Spinal cord (tissue), 10 donors: ENCODE measurements around the gene PDE4D. TPM values are rescaled to one million over a fixed set of nuclear protein-coding genes. Genes with fewer than 3 reads are reported as not detected.
"Not testable (repeated sequence)": the region's sequence is repeated elsewhere in the genome, so short reads cannot be mapped to it uniquely, and the experiment has no call there.

Experiments used
- DNase-seq, 6 donors: peaks; one replicate each; pipeline versions ENCODE4 v3.0.0 to v3.0.0-alpha.2; 2013 to 2015; ENCODE audit warnings: low spot score in 6 of 6, low read depth in 4 of 6
- H3K27ac ChIP-seq: one replicate; pipeline ENCODE4 v1.5.1; 2013; ENCODE audit warnings: low read depth, low read length, control low read depth
- H3K27me3 ChIP-seq: one replicate; pipeline ENCODE4 v1.6.1; 2013; ENCODE audit warnings: low read length; ENCODE audit not compliant: control insufficient read depth, insufficient read depth
- H3K36me3 ChIP-seq: one replicate; pipeline ENCODE4 v1.6.1; 2013; ENCODE audit warnings: low read length; ENCODE audit not compliant: control insufficient read depth, insufficient read depth
- H3K4me1 ChIP-seq: one replicate; pipeline ENCODE4 v1.6.1; 2013; ENCODE audit warnings: low read length; ENCODE audit not compliant: control insufficient read depth, insufficient read depth
- H3K4me3 ChIP-seq: one replicate; pipeline ENCODE4 v1.5.1; 2013; ENCODE audit warnings: low read depth, low read length, control low read depth
- H3K9me3 ChIP-seq: one replicate; pipeline ENCODE4 v1.6.1; 2013; ENCODE audit warnings: low read length; ENCODE audit not compliant: control insufficient read depth, insufficient read depth
- WGBS: methylation state at CpG from one replicate; pipeline ENCODE4 v1.1.5; 2013; ENCODE audit warnings: missing lambda C conversion rate; ENCODE audit not compliant: insufficient coverage; 5-methylcytosine and 5-hydroxymethylcytosine counted together
- polyA plus RNA-seq, 2 donors: library from polyadenylated mRNA; unstranded; fragments of 120-200 nt; gene quantifications; one replicate each; pipeline ENCODE4 v1.2.1, GENCODE V29; 2013; ENCODE audit not compliant: insufficient read length in 2 of 2
- total RNA-seq, 2 donors: library from RNA; depleted of rRNA in 1 of 2; stranded (reverse); fragments of 120-200 nt in 1 of 2; fragments of >200 nt in 1 of 2; gene quantifications; one replicate each; pipeline versions ENCODE4 v1.2.3 to v1.2.4, GENCODE V29; 2013 to 2014
- donor health status: healthy.

Gene PDE4D
- total and polyA plus RNA-seq, 4 donors: 16.1 to 84.0 (median 37.0) TPM

- 100% methylated on average over 5 of the region's 7 CpGs for WGBS
Measured at GRCh38 chr5:59665832-59666203, 227.7 kb downstream of the PDE4D start.

GRCh38 chr5:59665086-59665831 is 228.3 kb downstream of the PDE4D start:
- DNase-seq: no peak
- Histone ChIP-seq H3K4me3 (no peak overlapping the region), H3K4me1 (no peaks in the 10 kb centered on the region), H3K9me3 (no peaks in the 10 kb centered on the region), H3K36me3 (no peaks in the 10 kb centered on the region), H3K27me3 (no peaks in the 10 kb centered on the region), H3K27ac (no peak overlapping the region)

More at GRCh38 chr5:59665832-59666203, 227.7 kb downstream of the PDE4D start:
- H3K27me3 ChIP-seq, DNase-seq, H3K36me3 ChIP-seq, H3K4me1 ChIP-seq, H3K4me3 ChIP-seq, H3K27ac ChIP-seq, H3K9me3 ChIP-seq: not testable (repeated sequence)

- Histone ChIP-seq H3K27me3 (no peaks in the 10 kb centered on the region), H3K4me1 (no peaks in the 10 kb centered on the region), H3K36me3 (no peaks in the 10 kb centered on the region), H3K27ac (no peak overlapping the region), H3K9me3 (no peaks in the 10 kb centered on the region), H3K4me3 (no peak overlapping the region)
- no CpG with 5 or more reads among the region's 4 CpGs for WGBS
- no peak for DNase-seq
Measured at GRCh38 chr5:59661954-59662615, 231.4 kb downstream of the PDE4D start.

- H3K4me3 ChIP-seq: no peak overlapping the region
- no CpG with 5 or more reads among the region's 1 CpG for WGBS
- H3K9me3 ChIP-seq: no peaks in the 10 kb centered on the region
Measured at GRCh38 chr5:59661311-59661710, 232.2 kb downstream of the PDE4D start.

GRCh38 chr5:59660737-59661136 is 232.8 kb downstream of the PDE4D start:
- WGBS: 80% methylated on average over 1 of the region's 1 CpG
- Histone ChIP-seq H3K9me3 (no peaks in the 10 kb centered on the region), H3K4me3 (no peak overlapping the region), H3K27ac (no peak overlapping the region), H3K27me3 (no peaks in the 10 kb centered on the region), H3K4me1 (no peaks in the 10 kb centered on the region), H3K36me3 (no peaks in the 10 kb centered on the region)
- peak in 2 of 6 donors; percentile 32 to 43 for DNase-seq

More at GRCh38 chr5:59661311-59661710, 232.2 kb downstream of the PDE4D start:
- H3K36me3 ChIP-seq: no peaks in the 10 kb centered on the region
- H3K27me3 ChIP-seq: no peaks in the 10 kb centered on the region
- DNase-seq: no peak
- no peaks in the 10 kb centered on the region for H3K4me1 ChIP-seq
- no peak overlapping the region for H3K27ac ChIP-seq

GRCh38 chr5:59656351-59657254 is 236.9 kb downstream of the PDE4D start:
- Histone ChIP-seq H3K9me3 (no peaks in the 10 kb centered on the region), H3K27ac (no peak overlapping the region), H3K4me1 (no peaks in the 10 kb centered on the region), H3K36me3 (no peaks in the 10 kb centered on the region), H3K4me3 (no peak overlapping the region), H3K27me3 (no peaks in the 10 kb centered on the region)
- no peak for DNase-seq
- no CpG with 5 or more reads among the region's 5 CpGs for WGBS

GRCh38 chr5:59655693-59656309 is 237.7 kb downstream of the PDE4D start:
- no peak overlapping the region for H3K4me3 ChIP-seq
- no peak for DNase-seq
- H3K27ac ChIP-seq: no peak overlapping the region
- no peaks in the 10 kb centered on the region for H3K36me3 ChIP-seq
- no peaks in the 10 kb centered on the region for H3K4me1 ChIP-seq
- WGBS: 84% methylated on average over 2 of the region's 3 CpGs
- no peaks in the 10 kb centered on the region for H3K9me3 ChIP-seq
- no peaks in the 10 kb centered on the region for H3K27me3 ChIP-seq

- no peaks in the 10 kb centered on the region for H3K27me3 ChIP-seq
Measured at GRCh38 chr5:59654691-59655090, 238.8 kb downstream of the PDE4D start.

GRCh38 chr5:59652449-59652848 is 241.1 kb downstream of the PDE4D start:
- Histone ChIP-seq H3K4me3 (no peak overlapping the region), H3K27ac (no peak overlapping the region), H3K27me3 (no peaks in the 10 kb centered on the region), H3K4me1 (no peaks in the 10 kb centered on the region), H3K36me3 (no peaks in the 10 kb centered on the region), H3K9me3 (no peaks in the 10 kb centered on the region)
- no peak for DNase-seq
- no CpG with 5 or more reads among the region's 2 CpGs for WGBS

More at GRCh38 chr5:59654691-59655090, 238.8 kb downstream of the PDE4D start:
- Histone ChIP-seq H3K36me3 (no peaks in the 10 kb centered on the region), H3K4me1 (no peaks in the 10 kb centered on the region), H3K9me3 (no peaks in the 10 kb centered on the region), H3K27ac (no peak overlapping the region), H3K4me3 (no peak overlapping the region)
- DNase-seq: no peak
- WGBS: no CpG with 5 or more reads among the region's 1 CpG
